ENCODE data around the gene GAS7.

GAS7 gene

GRCh38 chr17:10192461-10192860 lies 5.9 kb downstream of the GAS7 start:
- peaks cover 16% of the 10 kb centered on the region for H3K9me3 Mint-ChIP-seq
- no peak overlapping the region for H3K27ac Mint-ChIP-seq
- no peak for ATAC-seq
- DNase-seq (ENCODE audit: low spot score in 2 of 2), result no peak
- H3K4me1 Mint-ChIP-seq, result peaks cover 6% of the 10 kb centered on the region
- no peaks in the 10 kb centered on the region for H3K36me3 Mint-ChIP-seq
- H3K4me3 Mint-ChIP-seq, result no peak overlapping the region

GRCh38 chr17:10187456-10187855 lies 10.9 kb downstream of the GAS7 start:
- no peak for ATAC-seq
- Mint-ChIP-seq H3K4me3 (no peak overlapping the region), H3K9me3 (no peaks in the 10 kb centered on the region), H3K27ac (no peak overlapping the region), H3K36me3 (no peaks in the 10 kb centered on the region), H3K4me1 (peaks cover 9% of the 10 kb centered on the region)
- no peak for DNase-seq (ENCODE audit: low spot score in 2 of 2)

GRCh38 chr17:10186771-10187410 lies 11.5 kb downstream of the GAS7 start:
- ATAC-seq, result no peak
- Mint-ChIP-seq H3K36me3 (no peaks in the 10 kb centered on the region), H3K4me1 (peaks cover 12% of the 10 kb centered on the region), H3K27ac (no peak overlapping the region), H3K4me3 (no peak overlapping the region), H3K9me3 (no peaks in the 10 kb centered on the region)
- DNase-seq (ENCODE audit: low spot score in 2 of 2), result no peak

- no peak for DNase-seq (ENCODE audit: low spot score in 2 of 2)
- ATAC-seq, result no peak
- Mint-ChIP-seq H3K4me1 (peaks cover 12% of the 10 kb centered on the region), H3K36me3 (no peaks in the 10 kb centered on the region), H3K27ac (no peak overlapping the region), H3K4me3 (no peak overlapping the region), H3K9me3 (no peaks in the 10 kb centered on the region)
Observed at GRCh38 chr17:10183931-10184930, 14.2 kb downstream of the GAS7 start.

DNA sequence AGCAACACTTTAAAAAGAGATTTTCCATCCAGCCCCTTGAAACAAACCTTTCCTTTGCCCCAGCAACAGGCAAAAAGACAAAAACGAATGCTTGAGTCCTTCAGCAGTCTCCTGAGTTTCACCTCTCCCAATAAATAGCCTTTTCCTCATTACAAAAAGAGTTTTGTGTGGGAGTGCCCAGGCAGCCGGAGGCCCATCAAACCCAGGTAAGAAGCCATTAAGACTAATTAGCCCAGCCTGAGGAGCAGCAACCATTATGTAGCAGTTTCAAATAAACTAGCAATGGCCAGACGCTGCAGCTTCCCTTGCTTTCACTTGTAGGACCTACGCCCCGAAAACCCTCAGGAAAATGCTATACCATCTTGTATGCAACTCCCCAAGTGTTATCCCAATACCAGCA lies 15.6 kb downstream of the GAS7 start:
- H3K4me1 Mint-ChIP-seq, result peaks cover 13% of the 10 kb centered on the region
- no peaks in the 10 kb centered on the region for H3K9me3 Mint-ChIP-seq
- H3K4me3 Mint-ChIP-seq, result no peak overlapping the region
- DNase-seq (ENCODE audit: low spot score in 2 of 2) (no peak), ATAC-seq (no peak)
- H3K36me3 Mint-ChIP-seq, result no peaks in the 10 kb centered on the region
- H3K27ac Mint-ChIP-seq, result no peak overlapping the region

- H3K27ac Mint-ChIP-seq, result no peak overlapping the region
- no peak overlapping the region for H3K4me3 Mint-ChIP-seq
- ATAC-seq (no peak), DNase-seq (ENCODE audit: low spot score in 2 of 2) (no peak)
- peaks cover 17% of the 10 kb centered on the region for H3K4me1 Mint-ChIP-seq
- H3K9me3 Mint-ChIP-seq, result no peaks in the 10 kb centered on the region
- H3K36me3 Mint-ChIP-seq, result no peaks in the 10 kb centered on the region
Observed at GRCh38 chr17:10178506-10178991, 19.9 kb downstream of the GAS7 start.

GRCh38 chr17:10177913-10178505 lies 20.4 kb downstream of the GAS7 start:
- Mint-ChIP-seq H3K4me1 (peaks cover 16% of the 10 kb centered on the region), H3K27ac (no peak overlapping the region)

GRCh38 chr17:10177131-10177912 lies 21.1 kb downstream of the GAS7 start:
- DNase-seq (ENCODE audit: low spot score in 2 of 2), result no peak
- ATAC-seq, result no peak
- Mint-ChIP-seq H3K4me1 (peaks cover 16% of the 10 kb centered on the region), H3K27ac (peak overlapping the region; percentile 24), H3K9me3 (no peaks in the 10 kb centered on the region), H3K36me3 (no peaks in the 10 kb centered on the region), H3K4me3 (no peak overlapping the region)

More at GRCh38 chr17:10177913-10178505, 20.4 kb downstream of the GAS7 start:
- Mint-ChIP-seq H3K36me3 (no peaks in the 10 kb centered on the region), H3K9me3 (no peaks in the 10 kb centered on the region), H3K4me3 (no peak overlapping the region)
- no peak for DNase-seq (ENCODE audit: low spot score in 2 of 2)
- ATAC-seq, result no peak

- Mint-ChIP-seq H3K4me1 (peaks cover 42% of the 10 kb centered on the region), H3K36me3 (no peaks in the 10 kb centered on the region), H3K4me3 (no peak overlapping the region), H3K27ac (no peak overlapping the region), H3K9me3 (no peaks in the 10 kb centered on the region)
- DNase-seq (ENCODE audit: low spot score in 2 of 2) (no peak), ATAC-seq (no peak)
Observed at GRCh38 chr17:10173913-10174312, 24.5 kb downstream of the GAS7 start.

DNA sequence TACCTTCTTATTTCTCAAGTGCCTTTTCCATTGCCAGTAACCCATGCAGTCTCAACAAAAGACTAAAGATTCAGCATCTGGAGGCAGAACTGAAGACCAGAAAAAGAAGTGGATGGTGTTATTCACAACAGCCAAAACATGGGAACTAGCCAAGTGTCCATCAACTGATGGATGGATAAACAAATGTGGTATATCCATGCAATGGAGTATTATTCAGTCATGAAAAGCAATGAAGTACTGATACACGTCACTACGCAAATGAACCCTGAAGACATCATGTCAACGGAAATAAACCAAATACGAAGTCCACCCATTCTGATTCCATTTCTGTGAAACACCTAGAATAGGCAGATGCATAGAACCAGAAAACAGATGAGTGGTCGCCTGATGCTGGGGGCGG lies 25.6 kb downstream of the GAS7 start:
- Mint-ChIP-seq H3K9me3 (no peaks in the 10 kb centered on the region), H3K27ac (peak overlapping the region; percentile 14), H3K4me1 (peaks cover 47% of the 10 kb centered on the region), H3K36me3 (no peaks in the 10 kb centered on the region), H3K4me3 (peak overlapping the region; percentile 43)
- ATAC-seq (no peak), DNase-seq (ENCODE audit: low spot score in 2 of 2) (no peak)

DNA sequence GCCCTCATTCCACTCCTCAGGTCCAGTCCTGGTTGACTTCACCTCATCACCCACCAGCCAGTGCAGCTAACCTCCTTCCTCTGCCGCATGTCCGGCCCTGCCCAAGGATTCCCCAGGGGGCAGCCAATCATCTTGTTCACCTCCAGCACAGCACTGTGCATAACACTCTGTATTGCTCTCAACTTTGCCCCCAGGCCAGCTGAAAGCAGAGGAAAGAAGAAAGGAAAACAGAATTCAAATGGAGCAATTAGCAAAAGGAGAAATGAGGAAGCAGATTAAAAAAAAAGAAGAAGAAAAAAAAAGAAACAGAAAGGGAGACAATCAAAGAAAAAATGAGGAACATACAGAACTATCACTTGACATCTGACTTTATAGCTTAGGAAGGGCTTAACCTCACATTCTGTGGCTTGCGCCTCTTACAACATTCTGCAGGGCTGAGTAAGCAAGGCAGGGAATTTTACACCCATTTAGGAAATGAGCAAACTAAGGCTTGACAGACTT lies 26.1 kb downstream of the GAS7 start:
- ATAC-seq, result peak; percentile 50
- Mint-ChIP-seq H3K36me3 (no peaks in the 10 kb centered on the region), H3K9me3 (no peaks in the 10 kb centered on the region), H3K27ac (peak overlapping the region; percentile 11), H3K4me3 (peak overlapping the region; percentile 43), H3K4me1 (peaks cover 42% of the 10 kb centered on the region)
- no peak for DNase-seq (ENCODE audit: low spot score in 2 of 2)

DNA sequence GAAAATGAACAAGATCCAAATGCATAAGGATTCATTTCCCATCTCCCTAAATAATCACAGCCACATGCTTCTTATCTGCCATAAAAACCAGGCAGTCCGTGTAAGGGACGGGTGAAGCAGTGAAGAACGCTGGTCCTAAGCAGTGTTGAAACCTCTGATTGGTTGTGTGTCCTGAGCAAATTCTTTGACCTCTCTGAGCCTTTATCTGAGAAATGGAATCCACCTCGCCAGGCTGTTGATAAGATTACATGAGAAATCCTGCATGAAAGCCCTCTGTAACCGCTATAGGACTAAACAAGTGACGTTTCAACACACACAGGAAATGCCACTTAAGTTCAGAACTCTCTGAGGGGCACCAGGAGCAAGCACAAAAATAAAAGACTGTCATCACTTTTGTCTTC lies 26.8 kb downstream of the GAS7 start:
- Mint-ChIP-seq H3K4me3 (peak overlapping the region; percentile 43), H3K36me3 (no peaks in the 10 kb centered on the region), H3K9me3 (no peaks in the 10 kb centered on the region), H3K27ac (peak overlapping the region; percentile 11), H3K4me1 (peaks cover 42% of the 10 kb centered on the region)
- ATAC-seq, result peak; percentile 90
- DNase-seq (ENCODE audit: low spot score in 2 of 2), result no peak

DNA sequence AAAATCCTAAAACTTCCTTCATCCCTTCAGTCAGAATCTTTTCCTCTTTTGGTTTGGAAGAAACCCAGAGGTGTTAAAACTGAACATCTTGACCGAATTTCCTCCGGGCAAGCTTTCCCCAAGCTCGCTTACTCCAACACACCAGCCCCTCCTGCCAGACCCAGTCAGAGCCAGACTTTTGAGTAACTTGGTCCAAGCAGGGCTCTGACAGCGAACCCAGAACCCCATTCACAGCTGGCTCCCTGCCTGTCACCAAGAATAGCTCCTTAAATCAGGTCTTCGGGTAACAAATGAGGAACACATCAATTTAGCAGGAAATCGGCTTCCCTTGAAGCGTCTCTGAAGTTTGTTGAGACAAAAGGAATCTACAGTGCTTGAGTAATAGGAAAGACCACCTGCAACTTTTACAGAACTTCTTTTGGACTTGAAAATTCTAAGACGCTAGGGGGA lies 27.3 kb downstream of the GAS7 start:
- Mint-ChIP-seq H3K9me3 (no peaks in the 10 kb centered on the region), H3K4me1 (peaks cover 42% of the 10 kb centered on the region), H3K27ac (peak overlapping the region; percentile 11), H3K4me3 (peak overlapping the region; percentile 43), H3K36me3 (no peaks in the 10 kb centered on the region)
- DNase-seq (ENCODE audit: low spot score in 2 of 2) (no peak), ATAC-seq (no peak)

GRCh38 chr17:10170233-10170632 lies 28.2 kb downstream of the GAS7 start:
- H3K4me3 Mint-ChIP-seq, result no peak overlapping the region
- no peak overlapping the region for H3K27ac Mint-ChIP-seq
- no peaks in the 10 kb centered on the region for H3K36me3 Mint-ChIP-seq
- no peak for DNase-seq (ENCODE audit: low spot score in 2 of 2)
- ATAC-seq, result no peak
- peaks cover 42% of the 10 kb centered on the region for H3K4me1 Mint-ChIP-seq
- H3K9me3 Mint-ChIP-seq, result no peaks in the 10 kb centered on the region
